Right ventricle myocardium superior (tissue), 1 donor: ENCODE results near the gene CD300H. TPM values are rescaled to one million over a fixed set of nuclear protein-coding genes. Genes with fewer than 3 reads are reported as not detected.
A peak's percentile ranks its signal among the peaks of the same experiment; 100 is the strongest.
"Not testable (repeated sequence)": the region's sequence is repeated elsewhere in the genome, so short reads cannot be mapped to it uniquely, and the experiment has no call there.

Source experiments
- ATAC-seq: fragments of 200-7000 bp; cut with Tn5 transposase; one replicate; pipeline ENCODE4 v1.9.1; 2020; ENCODE audit warnings: mild to moderate bottlenecking; ENCODE audit not compliant: poor library complexity
- DNase-seq: peaks from one replicate; pipeline ENCODE4 v3.0.0-alpha.2; 2020
- intact Hi-C: fragments of 100-400 bp; cut with DNase I; formaldehyde crosslinking; loops from one replicate; pipeline ENCODE4 v1.11.2; 2022
- total RNA-seq: library from RNA; stranded (reverse); fragmentation: NEBNext Ultra II Directional; extraction: Animal tissue kit (Norgen Biotek cat#: 25700); gene quantifications from one replicate; pipeline ENCODE4 v1.2.1, GENCODE V29; 2021
- donor health status: DM: no; HTN: yes; CAD: no; lungs with severe emphysema.

Gene CD300H
- total RNA-seq, 1 donor from 2014 or later: not detected

DNA sequence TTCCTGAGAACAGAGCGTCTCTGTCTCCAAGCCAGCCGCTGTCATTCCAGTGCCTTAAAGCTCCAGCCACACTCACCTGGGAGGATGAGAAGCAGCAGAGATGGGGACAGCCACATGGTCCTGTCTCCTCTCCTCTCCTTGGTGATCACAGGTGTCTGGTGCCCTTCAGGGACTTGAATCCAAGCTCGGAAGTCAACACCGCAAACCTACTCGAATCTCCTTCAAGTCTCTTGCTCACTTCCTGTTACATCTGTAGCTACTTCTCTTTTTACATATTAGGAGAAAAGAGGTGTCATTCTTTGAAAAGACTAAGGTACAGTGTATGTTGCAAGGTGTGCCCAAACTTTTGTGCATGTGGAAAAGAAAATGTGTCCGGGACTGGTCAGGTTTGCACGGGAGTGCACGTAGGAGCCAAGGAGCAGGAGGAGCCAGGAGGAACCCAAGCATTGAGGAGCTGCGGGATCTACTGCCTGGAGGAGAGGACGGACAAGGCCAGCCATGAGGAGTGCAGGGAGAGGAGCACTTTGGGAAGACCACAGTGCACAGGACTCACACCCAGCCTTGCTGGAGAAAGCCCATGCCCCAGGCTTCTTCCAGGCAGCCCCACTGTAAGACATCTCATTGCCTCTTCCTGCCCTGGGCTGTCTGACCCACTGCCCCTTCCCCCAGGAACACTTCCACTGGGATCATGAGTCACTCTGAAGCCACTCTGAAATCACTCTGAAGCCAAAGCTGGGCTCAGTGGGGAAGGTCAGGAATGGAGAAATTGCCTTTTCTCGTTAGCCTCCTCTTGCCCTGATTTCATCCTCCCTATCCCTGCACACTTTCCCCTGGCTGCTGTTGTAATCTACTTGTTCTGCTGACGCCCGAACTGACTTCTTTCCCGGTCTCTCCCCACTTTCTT is 25.0 kb upstream of the CD300H start, which contains the start of gene CD300LD:
Gene CD300LD, minus strand, starts transcription at position 197 of the 904 bp plus-strand sequence. Its CDS starts 81 bp downstream, at position 116.
- intact Hi-C loops: no loop called here
- DNase-seq: no peak
- no peak for ATAC-seq

DNA sequence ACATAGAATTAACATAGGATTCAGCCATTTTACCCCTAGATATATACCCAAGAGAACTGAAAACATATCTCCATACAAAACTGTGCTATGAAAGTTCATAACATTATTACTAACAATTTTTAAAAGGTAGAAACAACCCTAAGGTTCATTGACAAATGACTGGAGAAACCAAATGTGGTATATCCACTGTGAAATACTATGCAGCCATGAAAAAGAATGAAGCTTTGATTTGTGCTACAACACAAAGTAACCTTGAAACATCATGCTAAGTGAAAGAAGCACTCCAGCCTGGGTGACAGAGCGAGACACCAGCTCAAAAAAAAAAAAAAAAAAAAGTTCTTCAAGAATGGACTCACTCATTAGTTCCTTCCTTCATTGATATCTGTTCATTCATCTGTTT is 24.2 kb upstream of the CD300H start:
- ATAC-seq (no peak), DNase-seq (no peak)
- intact Hi-C loops: no loop called here

GRCh38 chr17:74585711-74586110 is 18.4 kb upstream of the CD300H start:
- DNase-seq (no peak), ATAC-seq (no peak)
- intact Hi-C loops: no loop called here

GRCh38 chr17:74584292-74585060 is 17.2 kb upstream of the CD300H start:
- DNase-seq: no peak
- intact Hi-C loops: no loop called here
- ATAC-seq: no peak

DNA sequence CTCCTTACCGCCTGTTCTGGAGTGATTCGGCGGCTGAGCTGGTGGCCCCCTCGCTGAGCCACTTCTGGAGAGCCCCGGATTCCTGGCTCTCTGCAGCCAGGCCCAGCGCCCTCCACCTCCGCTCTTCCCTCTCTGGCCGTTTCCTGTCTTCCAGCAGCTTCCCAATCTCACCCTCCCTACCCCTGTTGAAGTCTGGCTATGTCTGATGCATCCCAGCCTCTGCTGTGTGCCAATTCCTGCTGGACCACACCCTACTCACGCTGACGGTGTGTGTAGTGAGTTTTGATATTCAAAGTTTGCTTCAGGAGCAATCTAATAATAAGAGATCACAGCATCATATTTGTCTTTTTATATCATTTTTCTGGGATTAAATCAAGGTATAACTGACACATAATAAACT is 15.3 kb upstream of the CD300H start:
- no peak for ATAC-seq
- DNase-seq: no peak
- intact Hi-C loops: no loop called here

GRCh38 chr17:74579900-74580299 is 12.6 kb upstream of the CD300H start:
- DNase-seq (no peak), ATAC-seq (no peak)
- intact Hi-C loops: no loop called here

DNA sequence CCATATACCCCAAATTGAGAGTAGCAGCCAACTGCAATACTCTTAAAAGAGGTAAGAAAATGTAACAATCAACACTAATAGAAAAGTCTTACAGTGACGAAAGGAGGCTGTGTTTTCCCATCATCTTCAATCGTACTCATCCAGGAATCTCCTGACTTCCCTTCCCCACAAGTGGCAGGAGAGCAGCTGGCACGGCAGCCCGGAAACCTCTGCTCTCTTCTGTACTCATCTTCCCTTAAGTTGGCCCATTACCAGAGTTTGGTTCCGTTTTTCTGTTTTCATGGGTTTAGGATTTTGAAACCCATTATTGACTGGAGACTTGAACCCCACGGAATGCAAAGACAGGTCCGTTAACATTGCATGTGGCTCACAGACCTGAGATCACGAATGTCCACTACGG is 11.7 kb upstream of the CD300H start:
- ATAC-seq (no peak), DNase-seq (no peak)
- intact Hi-C loops: no loop called here

DNA sequence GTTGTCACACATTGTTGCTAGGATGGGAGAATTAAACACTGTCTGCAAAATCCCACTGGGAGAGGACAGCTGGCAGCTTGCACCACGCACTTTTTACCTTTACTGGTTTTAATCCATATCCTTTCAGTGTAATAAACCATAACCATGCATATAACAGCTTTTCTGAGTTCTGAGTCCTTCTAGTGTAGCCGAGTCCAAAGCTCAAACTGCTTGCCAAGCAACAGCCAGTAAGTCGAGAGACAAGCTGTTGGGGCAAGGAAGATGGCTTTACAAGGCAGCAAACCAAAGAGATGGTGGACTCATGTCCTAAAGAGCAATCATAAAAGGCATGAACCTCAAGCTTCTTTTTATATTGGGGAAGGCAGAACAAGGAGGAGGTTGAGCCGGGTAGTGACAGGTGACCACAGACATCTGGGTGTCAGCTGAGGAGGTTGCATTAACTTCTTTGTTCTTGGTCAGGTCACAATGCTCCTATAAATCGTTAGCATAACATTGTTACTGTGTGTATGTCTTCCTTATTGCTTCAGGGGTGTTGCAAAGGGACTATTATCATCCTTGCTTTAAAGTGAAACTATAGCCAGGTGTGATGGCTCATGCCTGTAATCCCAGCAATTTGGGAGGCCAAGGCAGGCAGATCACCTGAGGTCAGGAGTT is 7.3 kb upstream of the CD300H start:
- intact Hi-C loops: no loop called here
- ATAC-seq (no peak), DNase-seq (no peak)

- intact Hi-C loops, ATAC-seq, DNase-seq: not testable (repeated sequence)
Observed at GRCh38 chr17:74573635-74574034, 6.3 kb upstream of the CD300H start.

DNA sequence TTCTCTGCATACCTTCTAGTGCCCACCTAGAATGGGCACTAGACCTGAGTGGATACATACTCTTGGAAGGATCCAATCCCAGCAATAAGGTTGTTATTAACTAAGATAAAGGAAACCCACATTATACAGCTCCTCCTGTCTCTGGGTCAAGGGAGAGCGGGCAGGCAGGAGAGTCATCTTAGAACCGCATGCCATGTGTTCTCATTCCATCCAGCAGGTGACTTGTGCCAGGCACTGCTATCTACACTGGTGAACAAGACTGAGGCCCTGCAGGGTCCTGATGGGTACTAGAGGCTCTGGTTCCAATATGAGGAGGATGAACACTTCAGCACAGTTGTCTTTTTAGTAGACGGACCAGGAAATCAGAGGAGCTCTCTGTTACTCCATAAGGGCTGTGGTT is 5.9 kb upstream of the CD300H start:
- intact Hi-C loops: no loop called here
- no peak for DNase-seq
- no peak for ATAC-seq

- ATAC-seq (no peak), DNase-seq (no peak)
- intact Hi-C loops: no loop called here
Observed at GRCh38 chr17:74571621-74572270, 4.4 kb upstream of the CD300H start.

GRCh38 chr17:74569020-74570003 is 2.0 kb upstream of the CD300H start:
- DNase-seq: peak; percentile 76
- intact Hi-C loops: no loop called here
- ATAC-seq: peak; percentile 67

GRCh38 chr17:74568106-74568873 is 981 bp upstream of the CD300H start:
- no peak for ATAC-seq
- no peak for DNase-seq
- intact Hi-C loops: no loop called here

DNA sequence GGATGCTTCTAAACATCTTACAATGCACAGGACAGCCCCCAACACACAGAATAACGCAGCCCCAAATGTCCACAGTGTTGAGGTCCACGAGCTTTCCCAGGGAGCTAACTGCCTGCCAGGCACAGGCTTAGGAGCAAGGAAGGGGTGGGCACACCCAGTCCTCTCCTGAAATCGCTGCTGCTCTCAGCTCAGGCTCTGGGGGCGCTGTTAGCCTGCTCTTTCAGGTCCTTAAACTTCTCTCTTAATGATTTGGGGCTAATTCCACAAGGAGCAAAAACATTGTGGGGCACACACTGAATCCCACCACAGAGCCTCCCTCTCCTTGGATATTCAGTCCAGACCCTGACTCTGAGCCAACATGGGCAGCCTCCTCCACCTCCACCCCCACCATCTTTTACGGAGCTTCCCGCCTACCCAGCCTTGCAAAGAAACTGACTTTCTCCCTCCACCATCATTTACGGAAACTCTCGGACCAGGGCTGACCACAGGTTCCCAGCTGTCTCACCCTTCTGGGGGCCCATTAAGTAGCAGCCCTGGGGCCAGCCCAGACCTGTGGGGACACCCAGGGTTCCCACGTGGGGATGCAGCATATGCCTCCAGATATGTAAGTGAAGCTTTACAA is 1.1 kb downstream of the CD300H start:
- no peak for ATAC-seq
- intact Hi-C loops: no loop called here
- DNase-seq: peak; percentile 57

- DNase-seq: no peak
- ATAC-seq: no peak
- intact Hi-C loops: no loop called here
Observed at GRCh38 chr17:74565126-74565525, 2.2 kb downstream of the CD300H start.

DNA sequence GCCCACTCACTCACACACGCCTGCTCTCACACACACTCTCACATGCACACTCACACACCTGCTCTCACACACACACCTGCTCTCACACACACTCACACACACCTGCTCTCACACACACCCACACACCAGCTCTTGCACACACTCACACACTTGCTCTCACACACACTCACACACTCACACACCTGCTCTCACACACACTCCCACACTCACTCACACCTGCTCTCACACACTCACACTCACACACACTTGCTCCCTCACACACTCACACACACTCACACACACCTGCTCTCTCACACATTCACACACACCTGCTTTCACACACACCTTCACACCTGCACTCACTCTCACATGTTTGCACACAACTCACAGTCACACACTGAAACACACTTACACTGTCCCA is 4.0 kb downstream of the CD300H start:
- intact Hi-C loops: no loop called here
- DNase-seq: no peak
- ATAC-seq: no peak

DNA sequence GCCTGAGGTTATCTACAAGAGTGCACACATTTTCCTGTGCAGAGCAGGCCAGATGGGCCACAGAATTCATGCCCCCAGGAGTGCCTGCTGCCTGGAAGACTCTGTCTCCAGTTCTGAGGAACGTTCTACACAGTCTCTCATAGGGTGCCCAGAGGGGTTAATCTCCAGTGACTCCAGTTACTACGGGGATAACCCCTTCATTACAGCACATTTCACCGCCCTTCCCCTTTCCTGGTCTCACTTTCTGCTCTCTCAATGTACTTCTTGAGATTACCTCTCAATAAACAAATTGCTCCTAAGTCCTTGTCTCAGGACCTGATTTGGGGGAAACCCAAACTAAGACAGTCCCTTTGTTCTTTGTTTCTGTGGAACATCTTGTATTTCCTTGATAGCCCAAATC is 5.7 kb downstream of the CD300H start:
- no peak for DNase-seq
- ATAC-seq: no peak
- intact Hi-C loops: no loop called here
